Activated CD4-positive, alpha-beta T cell treated with anti-CD3 and anti-CD28 coated beads for 36 hours (primary cell): ENCODE results near the gene GSK3A. TPM values are rescaled to one million over a fixed set of nuclear protein-coding genes. Genes with fewer than 3 reads are reported as not detected.

Experiments
- ATAC-seq: fragments of 200-7000 bp; cut with Tn5 transposase; one replicate; pipeline ENCODE4 v1.10.0; 2021; ENCODE audit warnings: mild to moderate bottlenecking, moderate library complexity
- CTCF ChIA-PET: fragments of 350-600 bp; sonication (Branson Sonifier 250); formaldehyde crosslinking; loops from one replicate; lab custom pipeline; 2021; ENCODE audit warnings: antibody characterized with exemption; lab: Charles Lee
- POLR2A ChIA-PET: fragments of 350-600 bp; sonication (Branson Sonifier 250); formaldehyde crosslinking; loops from one replicate; lab custom pipeline; 2021; ENCODE audit warnings: antibody characterized with exemption, inconsistent platforms; lab: Charles Lee
- DNase-seq: peaks from one replicate; pipeline ENCODE4 v3.0.0-alpha.2; 2020
- H3K27ac Mint-ChIP-seq: one replicate; pipeline ENCODE4 v1.8.0; 2021; ENCODE audit warnings: mixed read lengths
- H3K27me3 Mint-ChIP-seq: one replicate; pipeline ENCODE4 v1.8.0; 2021; ENCODE audit warnings: mixed read lengths
- H3K36me3 Mint-ChIP-seq: one replicate; pipeline ENCODE4 v1.8.0; 2021; ENCODE audit warnings: low read depth, mixed read lengths
- H3K4me1 Mint-ChIP-seq: one replicate; pipeline ENCODE4 v1.8.0; 2021; ENCODE audit warnings: mixed read lengths
- H3K4me3 Mint-ChIP-seq: one replicate; pipeline ENCODE4 v1.8.0; 2021; ENCODE audit warnings: mild to moderate bottlenecking, moderate library complexity, mixed read lengths
- H3K9me3 Mint-ChIP-seq: one replicate; pipeline ENCODE4 v1.8.0; 2021; ENCODE audit warnings: low read depth, mixed read lengths
- intact Hi-C, 2 experiments: fragments of 100-400 bp; cut with DNase I in 1 of 2; cut with micrococcal nuclease in 1 of 2; formaldehyde crosslinking; loops; one replicate each; pipeline versions ENCODE4 v1.14.2 to v1.15.1; 2022 to 2024; cut with DNase I, micrococcal nuclease
- total RNA-seq, 2 experiments: library from RNA; stranded (reverse); gene quantifications; one replicate each; pipeline ENCODE4 v1.2.3, GENCODE V29; 2021

GSK3A gene
- 10 to 100 TPM; 32.6 to 43.5 TPM for total RNA-seq

GRCh38 chr19:42242512-42243409 lies at the start of gene GSK3A:
GSK3A (minus strand) TSS chr19:42242602; CDS start chr19:42242465, 137 bp downstream.
- Mint-ChIP-seq H3K27me3 (no peaks in the 10 kb centered on the region), H3K4me1 (peaks cover 48% of the 10 kb centered on the region), H3K4me3 (peak within 1 kb of the TSS; percentile 93), H3K9me3 (no peaks in the 10 kb centered on the region), H3K36me3 (peaks cover 15% of the 10 kb centered on the region), H3K27ac (peak within 1 kb of the TSS; percentile 94)
- ChIA-PET CTCF (interaction anchor here (0.5 to 5.9 kb wide), 14 partner anchors 9 to 1536 kb away, joined by 3 to 50 read pairs (median 4); partner anchors contain the start of genes DEDD2, PAFAH1B3, POU2F2 and PRR19), POLR2A (interaction anchor here (0.6 to 3.6 kb wide), 18 partner anchors 9 to 1338 kb away, joined by 3 to 18 read pairs (median 4); partner anchors contain the start of genes CIC, DEDD2, PAFAH1B3 and RPS19)
- peak; percentile 97 for DNase-seq
- peak; percentile 80 for ATAC-seq
- intact Hi-C loops, result loop anchor here (1.0 to 2.0 kb wide), 14 partner anchors 22 to 1798 kb away; partner anchors contain the start of genes PAFAH1B3 (in 2 of the 2), PRR19 (in 2 of the 2), ZNF526 (in 2 of the 2) and DEDD2 (in 1 of the 2)

- no peak overlapping the region for H3K4me3 Mint-ChIP-seq
- H3K27me3 Mint-ChIP-seq, result no peaks in the 10 kb centered on the region
- no peaks in the 10 kb centered on the region for H3K4me1 Mint-ChIP-seq
- H3K36me3 Mint-ChIP-seq, result peaks cover 18% of the 10 kb centered on the region
- H3K27ac Mint-ChIP-seq, result no peak overlapping the region
- DNase-seq, result no peak
- CTCF ChIA-PET, result no interaction called here
- POLR2A ChIA-PET, result no interaction called here
- no peaks in the 10 kb centered on the region for H3K9me3 Mint-ChIP-seq
- no peak for ATAC-seq
- intact Hi-C loops, result no loop called here
Observed at GRCh38 chr19:42291435-42291810, 49.0 kb upstream of the GSK3A start.

GRCh38 chr19:42290523-42291434 lies 48.4 kb upstream of the GSK3A start:
- CTCF ChIA-PET, result no interaction called here
- Mint-ChIP-seq H3K27ac (no peak overlapping the region), H3K4me1 (peaks cover 6% of the 10 kb centered on the region), H3K36me3 (peaks cover 18% of the 10 kb centered on the region), H3K27me3 (no peaks in the 10 kb centered on the region), H3K9me3 (no peaks in the 10 kb centered on the region), H3K4me3 (no peak overlapping the region)
- DNase-seq (peak; percentile 72), ATAC-seq (peak; percentile 70)
- POLR2A ChIA-PET, result no interaction called here
- intact Hi-C loops, result no loop called here

- Mint-ChIP-seq H3K9me3 (no peaks in the 10 kb centered on the region), H3K27me3 (no peaks in the 10 kb centered on the region), H3K4me1 (peaks cover 9% of the 10 kb centered on the region), H3K4me3 (no peak overlapping the region), H3K36me3 (peaks cover 18% of the 10 kb centered on the region), H3K27ac (no peak overlapping the region)
- no peak for ATAC-seq
- DNase-seq, result no peak
- intact Hi-C loops, result no loop called here
- POLR2A ChIA-PET, result no interaction called here
- CTCF ChIA-PET, result no interaction called here
Observed at GRCh38 chr19:42290136-42290522, 47.7 kb upstream of the GSK3A start.

- CTCF ChIA-PET, result no interaction called here
- POLR2A ChIA-PET, result no interaction called here
- H3K36me3 Mint-ChIP-seq, result peaks cover 18% of the 10 kb centered on the region
- no peak overlapping the region for H3K4me3 Mint-ChIP-seq
- no peaks in the 10 kb centered on the region for H3K9me3 Mint-ChIP-seq
- DNase-seq (no peak), ATAC-seq (no peak)
- peaks cover 13% of the 10 kb centered on the region for H3K4me1 Mint-ChIP-seq
- no peak overlapping the region for H3K27ac Mint-ChIP-seq
- intact Hi-C loops, result no loop called here
- no peaks in the 10 kb centered on the region for H3K27me3 Mint-ChIP-seq
Observed at GRCh38 chr19:42289556-42290041, 47.2 kb upstream of the GSK3A start.

GRCh38 chr19:42288881-42289555 lies 46.6 kb upstream of the GSK3A start:
- no peaks in the 10 kb centered on the region for H3K9me3 Mint-ChIP-seq
- intact Hi-C loops, result no loop called here
- CTCF ChIA-PET, result interaction anchor here (0.9 kb wide), 1 partner anchor 12 kb away, joined by 3 read pairs; no protein-coding TSS in a partner anchor
- peak; percentile 7 for DNase-seq
- no peaks in the 10 kb centered on the region for H3K27me3 Mint-ChIP-seq
- no peak for ATAC-seq
- POLR2A ChIA-PET, result interaction anchor here (0.6 kb wide), 1 partner anchor 38 kb away, joined by 3 read pairs; no protein-coding TSS in a partner anchor
- H3K27ac Mint-ChIP-seq, result no peak overlapping the region
- H3K4me1 Mint-ChIP-seq, result peaks cover 13% of the 10 kb centered on the region
- H3K36me3 Mint-ChIP-seq, result peaks cover 18% of the 10 kb centered on the region
- H3K4me3 Mint-ChIP-seq, result no peak overlapping the region

GRCh38 chr19:42288387-42288786 lies 46.0 kb upstream of the GSK3A start:
- H3K27me3 Mint-ChIP-seq, result no peaks in the 10 kb centered on the region
- intact Hi-C loops, result no loop called here
- ChIA-PET POLR2A (interaction anchor here (0.6 kb wide), 1 partner anchor 37 kb away, joined by 3 read pairs; no protein-coding TSS in a partner anchor), CTCF (interaction anchor here (0.9 to 1.0 kb wide), 2 partner anchors 8 to 12 kb away, joined by 3 read pairs; no protein-coding TSS in a partner anchor)
- peaks cover 15% of the 10 kb centered on the region for H3K36me3 Mint-ChIP-seq
- ATAC-seq (no peak), DNase-seq (no peak)
- peaks cover 13% of the 10 kb centered on the region for H3K4me1 Mint-ChIP-seq
- no peak overlapping the region for H3K27ac Mint-ChIP-seq
- H3K9me3 Mint-ChIP-seq, result no peaks in the 10 kb centered on the region
- no peak overlapping the region for H3K4me3 Mint-ChIP-seq

GRCh38 chr19:42287827-42288107 lies 45.4 kb upstream of the GSK3A start:
- H3K4me3 Mint-ChIP-seq, result no peak overlapping the region
- no peak overlapping the region for H3K27ac Mint-ChIP-seq
- POLR2A ChIA-PET, result no interaction called here
- ATAC-seq (no peak), DNase-seq (peak; percentile 4)
- intact Hi-C loops, result no loop called here
- H3K27me3 Mint-ChIP-seq, result no peaks in the 10 kb centered on the region
- H3K4me1 Mint-ChIP-seq, result peaks cover 13% of the 10 kb centered on the region
- peaks cover 12% of the 10 kb centered on the region for H3K36me3 Mint-ChIP-seq
- CTCF ChIA-PET, result interaction anchor here (0.7 to 1.0 kb wide), 3 partner anchors 9 to 17 kb away, joined by 3 read pairs; no protein-coding TSS in a partner anchor
- H3K9me3 Mint-ChIP-seq, result no peaks in the 10 kb centered on the region

GRCh38 chr19:42287017-42287826 lies 44.8 kb upstream of the GSK3A start:
- ChIA-PET CTCF (interaction anchor here (0.7 to 1.0 kb wide), 2 partner anchors 9 to 17 kb away, joined by 3 read pairs; no protein-coding TSS in a partner anchor), POLR2A (no interaction called here)
- Mint-ChIP-seq H3K27ac (no peak overlapping the region), H3K4me1 (peaks cover 18% of the 10 kb centered on the region), H3K4me3 (no peak overlapping the region), H3K27me3 (no peaks in the 10 kb centered on the region), H3K36me3 (peaks cover 12% of the 10 kb centered on the region), H3K9me3 (no peaks in the 10 kb centered on the region)
- DNase-seq (peak; percentile 6), ATAC-seq (no peak)
- intact Hi-C loops, result no loop called here

GRCh38 chr19:42286349-42287016 lies 44.1 kb upstream of the GSK3A start:
- Mint-ChIP-seq H3K27ac (peak overlapping the region; percentile 38), H3K27me3 (no peaks in the 10 kb centered on the region), H3K9me3 (no peaks in the 10 kb centered on the region), H3K4me1 (peaks cover 25% of the 10 kb centered on the region), H3K4me3 (no peak overlapping the region), H3K36me3 (peaks cover 7% of the 10 kb centered on the region)
- ChIA-PET CTCF (no interaction called here), POLR2A (no interaction called here)
- intact Hi-C loops, result no loop called here
- ATAC-seq (no peak), DNase-seq (peak; percentile 14)
